PC-3 (cell line): ENCODE results near the gene MEF2B. TPM values are rescaled to one million over a fixed set of nuclear protein-coding genes. Genes with fewer than 3 reads are reported as not detected.
A peak's percentile ranks its signal among the peaks of the same experiment; 100 is the strongest.

ENCODE experiments used
- ATAC-seq: fragments of 200-7000 bp; cut with Tn5 transposase; 2 replicates; pipeline ENCODE4 v1.9.1; 2020; ENCODE audit warnings: mild to moderate bottlenecking, moderate library complexity
- BruUV-seq: library from RNA; stranded (reverse); fragments of 400-500 nt; replicated peaks from 2 replicates; lab custom pipeline; 2021; lab: Mats Ljungman, UMichigan
- CTCF ChIA-PET: fragments of 300-600 bp; sonication (Branson Sonifier 250); formaldehyde crosslinking; loops from one replicate; lab custom pipeline; 2022; ENCODE audit warnings: antibody characterized with exemption; lab: Charles Lee
- POLR2A ChIA-PET: fragments of 300-600 bp; sonication (Branson Sonifier 250); formaldehyde crosslinking; loops from one replicate; lab custom pipeline; 2022; ENCODE audit warnings: antibody characterized with exemption; ENCODE audit not compliant: unreplicated experiment; lab: Charles Lee
- DNase-seq: peaks from one replicate; pipeline ENCODE4 v3.0.0-alpha.2; 2015
- H2AFZ ChIP-seq: fragments of 300-600 bp; sonication (generic); 2 replicates; pipeline ENCODE4 v1.6.0; 2016; ENCODE audit warnings: antibody characterized with exemption, low read length
- H3F3A ChIP-seq: fragments of 300-600 bp; sonication (generic); one replicate; pipeline ENCODE4 v1.6.0; 2017; ENCODE audit warnings: antibody characterized with exemption, low read length, control low read depth, mild to moderate bottlenecking; ENCODE audit not compliant: unreplicated experiment
- H3K27ac ChIP-seq: fragments of 300-600 bp; sonication (generic); 2 replicates; pipeline ENCODE4 v1.5.1; 2016; ENCODE audit warnings: mild to moderate bottlenecking, low read length
- H3K27me3 ChIP-seq: fragments of 300-600 bp; sonication (generic); 2 replicates; pipeline ENCODE4 v1.6.1; 2016; ENCODE audit warnings: low read length, mixed read lengths
- H3K36me3 ChIP-seq: fragments of 300-600 bp; sonication (generic); 2 replicates; pipeline ENCODE4 v1.6.1; 2016; ENCODE audit warnings: low read depth, mixed run types, low read length, mixed read lengths
- H3K4me1 ChIP-seq: fragments of 300-600 bp; sonication (generic); 2 replicates; pipeline ENCODE4 v1.5.1; 2016; ENCODE audit warnings: low read length; ENCODE audit not compliant: insufficient read depth
- H3K4me2 ChIP-seq: fragments of 300-600 bp; sonication (generic); 2 replicates; pipeline ENCODE4 v1.6.0; 2016; ENCODE audit warnings: low read length
- H3K4me3 ChIP-seq: fragments of 300-600 bp; sonication (generic); 2 replicates; pipeline ENCODE4 v1.5.1; 2016; ENCODE audit warnings: mild to moderate bottlenecking, low read length, mixed read lengths
- H3K79me2 ChIP-seq: fragments of 300-600 bp; sonication (generic); 2 replicates; pipeline ENCODE4 v1.6.1; 2017; ENCODE audit warnings: low read length, mixed read lengths
- H3K9ac ChIP-seq: fragments of 300-600 bp; sonication (generic); 2 replicates; pipeline ENCODE4 v1.6.0; 2016; ENCODE audit warnings: mild to moderate bottlenecking, low read length
- H3K9me2 ChIP-seq: fragments of 300-600 bp; sonication (generic); replicated peaks from 2 replicates; pipeline ENCODE4 v1.6.1; 2016; ENCODE audit warnings: mixed run types, low read length, mixed read lengths
- H3K9me3 ChIP-seq: fragments of 300-600 bp; sonication (generic); 2 replicates; pipeline ENCODE4 v1.6.1; 2016; ENCODE audit warnings: low read length, mixed read lengths
- H4K20me1 ChIP-seq: fragments of 300-600 bp; sonication (generic); 2 replicates; pipeline ENCODE4 v1.6.1; 2016; ENCODE audit warnings: low read length, mixed read lengths
- CTCF ChIP-seq: fragments of 300-600 bp; sonication (generic); conservative IDR thresholded peaks from 2 replicates; pipeline ENCODE4 v1.5.1; 2017; ENCODE audit warnings: antibody characterized with exemption, low read depth, mild to moderate bottlenecking, low read length
- EZH2 ChIP-seq: fragments of 300-600 bp; sonication (generic); IDR thresholded peaks from one replicate; pipeline ENCODE4 v1.6.1; 2017; ENCODE audit warnings: antibody characterized with exemption, mild to moderate bottlenecking, low read length; ENCODE audit not compliant: unreplicated experiment
- EZH2phosphoT487 ChIP-seq: fragments of 300-600 bp; sonication (generic); IDR thresholded peaks from 2 replicates; pipeline ENCODE4 v1.6.1; 2018; ENCODE audit warnings: mild to moderate bottlenecking, antibody characterized with exemption, low read length, borderline replicate concordance
- intact Hi-C: fragments of 100-400 bp; cut with micrococcal nuclease; formaldehyde crosslinking; loops from 2 replicates; pipeline ENCODE4 v1.9.0; 2023
- total RNA-seq: library from RNA; depleted of rRNA; stranded (reverse); fragments of >200 nt; gene quantifications from 2 replicates; pipeline ENCODE4 v1.2.3, GENCODE V29; 2014

MEF2B gene
- total RNA-seq, 1 experiment from 2014 or later, result 0.22 TPM

GRCh38 chr19:19193926-19194325 lies 23.9 kb upstream of the MEF2B start:
- peak overlapping the region; percentile 98; the same call in 1 of the 2 replicates for H3K4me3 ChIP-seq
- no peak overlapping the region for H2AFZ ChIP-seq
- intact Hi-C loops, result no loop called here
- TF ChIP-seq EZH2phosphoT487 (no peak), EZH2 (no peak), CTCF (no peak)
- peaks cover 10% of the 10 kb centered on the region; the same call in 1 of the 2 replicates for H3K36me3 ChIP-seq
- no peak overlapping the region for H3K9ac ChIP-seq
- H4K20me1 ChIP-seq, result no peaks in the 10 kb centered on the region
- no peaks in the 10 kb centered on the region for H3K27me3 ChIP-seq
- ChIA-PET CTCF (no interaction called here), POLR2A (no interaction called here)
- ATAC-seq, result no peak
- H3K4me2 ChIP-seq, result peak overlapping the region; percentile 99; the same call in 1 of the 2 replicates
- H3K9me3 ChIP-seq, result no peaks in the 10 kb centered on the region
- no peak overlapping the region for H3K27ac ChIP-seq
- BruUV-seq, result no TSS peak
- no peaks in the 10 kb centered on the region for H3K9me2 ChIP-seq
- peaks cover 48% of the 10 kb centered on the region for H3K79me2 ChIP-seq
- H3K4me1 ChIP-seq, result peaks cover 3% of the 10 kb centered on the region; the same call in 1 of the 2 replicates
- DNase-seq, result no peak
- no peaks in the 10 kb centered on the region for H3F3A ChIP-seq

- H3F3A ChIP-seq, result no peaks in the 10 kb centered on the region
- no peaks in the 10 kb centered on the region for H4K20me1 ChIP-seq
- TF ChIP-seq EZH2 (no peak), EZH2phosphoT487 (no peak), CTCF (no peak)
- no peaks in the 10 kb centered on the region for H3K9me3 ChIP-seq
- ATAC-seq (peak; percentile 4), DNase-seq (no peak)
- peak overlapping the region; percentile 98 for H3K9ac ChIP-seq
- intact Hi-C loops, result loop anchor here (1.0 kb wide), 1 partner anchor 10 kb away; the partner anchor contains the start of gene NR2C2AP
- H3K79me2 ChIP-seq, result peaks cover 48% of the 10 kb centered on the region
- H3K4me1 ChIP-seq, result peaks cover 3% of the 10 kb centered on the region; the same call in 1 of the 2 replicates
- H2AFZ ChIP-seq, result peak overlapping the region; percentile 96
- no peak overlapping the region for H3K27ac ChIP-seq
- CTCF ChIA-PET, result interaction anchor here (0.6 kb wide), 1 partner anchor 25 kb away, joined by 9 read pairs; no protein-coding TSS in a partner anchor
- POLR2A ChIA-PET, result no interaction called here
- peak overlapping the region; percentile 98 for H3K4me3 ChIP-seq
- BruUV-seq, result TSS peak; percentile 86
- H3K36me3 ChIP-seq, result peaks cover 6% of the 10 kb centered on the region; the same call in 1 of the 2 replicates
- no peaks in the 10 kb centered on the region for H3K9me2 ChIP-seq
- H3K27me3 ChIP-seq, result no peaks in the 10 kb centered on the region
- peak overlapping the region; percentile 99 for H3K4me2 ChIP-seq
Observed at GRCh38 chr19:19192910-19193423, 22.9 kb upstream of the MEF2B start.
